Amygdala (tissue), 56 donors: Measurements from ENCODE around the gene CFAP100.

ENCODE experiments used
- DNase-seq, 56 donors: peaks; one replicate each; lab custom pipeline; 2025; lab: John Stamatoyannopoulos, UW

Gene CFAP100

DNA sequence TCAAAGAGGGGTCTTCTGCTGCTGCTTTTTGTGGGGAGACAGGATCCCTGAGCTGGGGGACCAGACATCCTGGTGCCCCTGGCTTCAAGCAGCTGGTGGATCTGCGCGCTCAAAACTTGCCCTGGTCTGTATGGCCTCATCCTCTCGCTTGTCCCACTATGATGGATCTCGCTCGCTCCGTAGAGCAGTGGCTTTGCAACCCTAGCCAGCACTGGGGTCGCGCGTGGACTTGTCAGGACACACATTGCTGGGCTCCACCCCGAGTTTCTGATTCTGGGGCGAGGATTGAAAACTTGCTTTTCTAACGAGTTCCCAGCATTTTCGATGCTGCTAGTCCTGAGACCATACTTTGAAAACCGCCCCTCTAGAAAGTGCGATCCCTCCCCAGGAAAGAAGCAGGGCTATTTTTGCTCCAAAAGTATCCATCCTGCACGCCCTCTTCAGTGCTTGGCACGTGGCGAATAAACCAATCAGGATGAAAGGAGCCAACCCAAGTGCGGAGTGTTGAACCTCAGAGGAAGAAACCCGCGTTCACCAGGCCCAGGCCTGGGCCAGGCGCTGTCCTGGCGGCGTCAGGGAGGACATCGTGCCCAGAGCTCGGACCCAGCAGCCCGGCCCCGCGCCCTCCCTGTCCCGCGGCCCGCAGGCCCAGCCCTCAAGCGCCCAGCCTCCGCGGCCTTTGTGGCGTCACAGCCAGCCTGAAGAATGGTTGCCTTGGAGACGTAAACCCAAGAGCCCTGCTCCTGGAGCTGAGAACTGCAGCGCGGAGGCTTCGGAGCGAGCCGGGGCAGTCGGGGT lies at the start of gene CFAP100:
CFAP100 (plus strand) TSS at position 731 of the 798 bp plus-strand sequence. CDS start 1,092 bp downstream, outside the sequence.
- DNase-seq = peak in 38 of 56 donors; percentile 6 to 81 (median 33)

DNA sequence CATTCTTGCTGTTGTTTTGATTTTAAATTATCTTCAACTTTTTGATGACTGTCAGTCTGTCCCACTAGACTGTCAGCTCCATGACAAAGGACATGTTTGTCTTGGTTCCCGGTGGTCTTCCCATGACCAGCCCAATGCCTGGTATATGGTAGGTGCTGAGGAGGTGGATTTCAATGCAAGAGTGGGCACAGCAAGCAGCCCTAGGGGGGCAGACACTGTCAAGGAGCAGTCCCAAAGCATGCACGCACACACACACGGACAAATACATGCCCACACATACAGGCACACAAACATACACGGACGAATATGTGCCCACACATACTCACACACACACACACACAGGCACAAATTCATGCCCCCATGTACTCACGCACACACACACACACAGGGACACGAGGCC lies 49.5 kb upstream of the CFAP100 start:
- DNase-seq = no peak

DNA sequence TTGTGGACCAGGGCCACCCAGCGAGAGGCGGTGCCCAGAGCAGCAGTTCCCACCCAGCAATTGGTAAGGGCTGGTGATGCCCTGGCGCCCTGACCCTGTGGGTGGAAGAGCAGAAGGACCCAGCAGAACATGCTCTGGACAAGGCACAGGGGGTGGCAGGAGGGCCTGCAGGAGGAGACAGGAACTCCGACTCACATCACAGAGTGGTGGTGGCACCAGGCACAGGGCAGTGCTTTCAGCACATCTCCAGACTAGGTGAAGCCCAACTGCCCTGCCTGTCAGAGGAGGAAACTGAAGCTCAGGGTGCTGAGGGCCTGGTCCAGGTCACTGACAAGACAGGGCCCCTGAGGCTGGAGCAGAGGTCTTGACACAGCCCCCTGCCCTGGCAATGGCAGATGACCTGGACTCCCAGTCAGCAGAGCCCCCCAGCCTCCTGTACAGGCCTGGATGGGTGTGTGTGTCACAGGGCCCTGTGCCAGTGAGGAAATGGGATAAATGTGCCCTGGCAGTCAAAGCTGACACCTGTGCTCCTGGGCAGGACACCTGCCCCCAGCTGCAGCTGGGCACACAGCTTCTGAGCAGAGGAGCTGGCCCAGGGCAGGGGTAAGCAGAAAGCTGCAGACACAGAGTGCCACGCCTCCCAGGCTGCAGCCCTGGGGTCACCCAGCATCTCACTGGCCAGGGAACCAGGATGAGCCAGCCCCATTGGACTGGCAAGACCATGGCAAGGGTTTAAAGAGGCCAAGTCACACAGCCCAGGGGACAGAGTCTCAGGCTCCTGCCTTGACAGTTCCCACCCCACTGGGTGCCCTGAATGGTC lies 48.9 kb upstream of the CFAP100 start:
- no peak for DNase-seq

DNA sequence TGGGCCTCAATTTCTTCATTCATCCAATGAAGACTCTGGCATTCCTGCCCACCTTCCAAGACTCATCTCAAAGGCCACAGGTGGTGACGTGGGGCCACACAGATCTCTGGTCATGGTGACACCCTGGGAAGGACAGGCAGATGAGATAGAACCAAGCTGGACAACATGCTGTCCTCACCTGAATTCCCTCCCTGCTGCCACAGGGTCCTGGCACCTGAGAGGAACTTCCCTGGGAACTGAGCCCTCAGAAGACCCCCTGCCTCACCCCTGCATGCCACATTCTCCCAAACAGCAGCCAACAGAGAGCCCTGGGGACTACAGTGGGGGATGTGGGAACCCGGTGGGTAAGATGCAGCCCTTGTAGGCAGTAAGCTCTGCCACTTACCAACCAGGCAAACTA lies 48.2 kb upstream of the CFAP100 start:
- no peak for DNase-seq

DNA sequence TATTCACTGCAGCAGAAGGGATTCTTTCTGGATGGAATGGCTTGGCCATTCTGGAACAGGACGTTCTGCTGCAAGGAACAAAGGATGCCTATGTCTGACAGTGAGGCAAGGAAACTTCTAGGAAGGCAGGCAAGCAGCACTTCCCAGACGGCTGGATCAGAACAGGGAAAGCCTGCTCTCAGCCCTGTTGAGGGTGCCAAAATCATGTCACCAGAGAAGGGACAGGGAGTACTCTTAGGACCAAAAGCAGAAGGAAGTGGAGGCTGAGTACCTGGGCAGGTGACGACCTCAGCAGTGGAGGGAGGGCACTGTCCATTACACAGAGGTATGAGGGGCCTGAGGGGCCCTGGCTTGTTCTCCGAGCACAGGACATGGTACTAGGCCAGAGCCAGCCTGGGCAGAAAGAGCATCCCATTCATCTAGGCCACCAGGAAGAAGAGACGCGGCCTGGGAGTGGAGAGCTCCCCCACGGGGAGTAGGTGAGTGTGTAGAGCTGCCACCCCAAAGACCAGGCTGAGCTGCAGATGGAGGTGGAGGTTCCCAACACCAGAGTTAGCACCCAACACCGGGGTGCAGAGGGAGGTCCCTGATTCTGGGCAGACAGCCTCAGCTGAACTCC lies 47.1 kb upstream of the CFAP100 start:
- DNase-seq = peak in 3 of 56 donors; percentile 20 to 37 (median 23)

DNA sequence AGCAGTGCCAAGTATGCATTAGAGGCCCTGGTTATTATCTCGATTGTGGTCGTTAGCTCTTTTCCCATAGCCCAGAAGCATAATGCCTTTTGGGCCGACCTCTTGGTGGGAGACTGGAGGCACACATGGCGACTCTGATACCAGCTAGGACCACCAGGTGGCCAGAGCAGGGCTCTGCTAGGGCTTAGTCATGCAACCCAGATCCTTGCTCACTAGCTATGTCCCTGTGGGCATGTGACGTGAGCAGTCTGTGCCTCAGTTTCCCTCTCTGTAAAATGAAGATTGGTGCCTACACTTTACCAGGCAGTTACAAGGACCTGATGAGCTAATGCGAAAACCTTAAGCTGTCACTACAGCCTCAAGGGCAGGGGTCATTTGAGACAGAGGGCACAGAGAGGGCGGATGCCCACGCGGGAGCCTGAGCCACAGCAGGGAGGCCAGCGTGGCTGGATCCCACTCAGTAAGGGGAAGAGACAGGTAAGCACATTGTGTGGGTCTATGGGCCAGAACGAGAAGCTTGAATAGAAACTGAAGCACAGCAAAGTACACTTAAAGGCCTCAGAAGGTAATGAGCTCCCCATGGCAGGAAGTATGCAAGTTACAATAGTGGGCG lies 46.3 kb upstream of the CFAP100 start:
- DNase-seq = no peak

DNA sequence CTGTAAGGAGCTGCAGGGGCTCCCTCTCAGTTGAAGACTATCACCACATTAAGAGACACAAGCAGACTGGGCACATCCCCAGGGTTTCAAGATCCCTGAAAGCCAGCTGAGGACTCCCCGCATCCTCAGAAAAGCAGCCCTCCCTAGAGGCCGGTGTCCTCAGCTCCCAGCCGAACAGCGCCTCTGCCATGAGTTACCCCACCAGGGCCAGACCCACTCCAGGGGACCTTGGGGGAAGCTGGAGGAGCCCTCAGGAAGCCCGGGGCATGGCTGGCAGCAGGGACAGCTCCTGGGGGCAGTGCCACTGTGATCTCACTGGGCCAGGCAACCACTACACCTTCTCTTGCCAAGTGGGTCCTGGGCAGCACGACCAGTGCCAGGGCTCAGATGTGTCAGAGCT lies 45.6 kb upstream of the CFAP100 start:
- DNase-seq = peak in 1 of 56 donors; percentile 39

DNA sequence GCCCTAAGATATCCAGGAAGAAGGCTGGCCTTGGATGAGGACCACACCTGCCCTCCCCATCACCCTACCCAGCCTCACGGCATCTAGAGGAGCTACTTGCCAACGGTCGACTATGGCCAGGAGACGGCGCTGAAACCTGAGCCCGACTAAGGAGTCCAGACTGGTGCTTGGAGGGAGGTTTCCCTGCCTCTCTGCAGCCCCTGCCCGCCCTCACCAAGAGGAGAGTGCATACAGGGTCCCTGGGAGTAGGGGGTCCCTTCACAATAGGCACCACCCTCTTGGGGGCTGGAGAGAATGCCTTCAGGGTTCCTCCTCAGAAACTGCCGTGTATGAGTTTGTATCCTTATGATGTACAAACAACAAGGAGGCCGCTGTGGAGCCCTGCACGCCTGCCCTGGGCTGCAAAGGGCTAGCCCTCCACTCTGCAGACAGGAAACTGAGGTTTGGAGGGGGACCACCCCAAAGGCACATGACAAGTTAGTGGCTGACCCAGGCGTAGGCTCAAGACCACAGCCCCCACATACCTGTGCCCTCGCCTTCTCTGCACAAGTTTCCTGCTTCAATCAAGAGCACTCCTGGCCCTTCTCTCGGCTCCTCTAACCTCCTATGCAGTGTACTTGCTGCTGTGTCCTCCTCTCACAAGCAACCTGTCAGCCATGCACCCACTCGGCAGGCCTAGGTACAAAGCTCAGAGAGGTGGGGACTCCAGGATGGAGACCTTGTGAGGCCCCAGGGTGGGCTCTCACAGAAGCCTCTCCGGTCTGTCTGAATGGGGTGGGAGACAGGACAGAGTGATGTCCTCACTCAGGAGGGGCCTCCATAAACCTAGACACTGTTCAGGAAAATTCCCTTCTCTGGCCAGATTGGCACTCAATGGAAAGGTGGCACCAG lies 44.9 kb upstream of the CFAP100 start:
- DNase-seq = peak in 1 of 56 donors; percentile 25

DNA sequence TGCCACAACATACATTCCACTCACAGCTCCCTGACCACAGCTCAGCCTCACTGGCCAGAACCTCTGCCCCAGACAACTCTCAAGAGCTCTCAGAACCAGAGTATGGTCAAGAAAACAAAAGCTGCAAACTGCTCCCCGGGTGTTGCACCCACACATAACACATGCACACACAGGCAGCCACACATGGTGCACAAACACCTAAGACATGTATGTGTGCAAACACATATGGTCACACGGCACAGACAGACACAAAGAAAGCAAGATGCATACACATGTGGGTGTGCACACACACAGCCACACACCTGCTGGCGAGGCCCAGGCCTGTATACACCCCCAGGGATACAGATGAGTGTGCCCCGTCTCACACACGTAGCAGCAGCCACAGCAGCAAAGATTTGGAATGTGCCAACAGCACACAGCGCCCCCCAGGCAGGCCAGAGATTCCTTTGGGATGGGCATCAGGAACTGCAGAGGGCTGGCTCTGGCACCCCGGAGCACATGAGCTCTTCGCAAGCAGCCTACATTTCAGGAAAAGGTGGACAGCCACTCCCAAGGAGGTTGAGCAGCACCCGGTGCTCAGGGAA lies 44.1 kb upstream of the CFAP100 start:
- DNase-seq = no peak

DNA sequence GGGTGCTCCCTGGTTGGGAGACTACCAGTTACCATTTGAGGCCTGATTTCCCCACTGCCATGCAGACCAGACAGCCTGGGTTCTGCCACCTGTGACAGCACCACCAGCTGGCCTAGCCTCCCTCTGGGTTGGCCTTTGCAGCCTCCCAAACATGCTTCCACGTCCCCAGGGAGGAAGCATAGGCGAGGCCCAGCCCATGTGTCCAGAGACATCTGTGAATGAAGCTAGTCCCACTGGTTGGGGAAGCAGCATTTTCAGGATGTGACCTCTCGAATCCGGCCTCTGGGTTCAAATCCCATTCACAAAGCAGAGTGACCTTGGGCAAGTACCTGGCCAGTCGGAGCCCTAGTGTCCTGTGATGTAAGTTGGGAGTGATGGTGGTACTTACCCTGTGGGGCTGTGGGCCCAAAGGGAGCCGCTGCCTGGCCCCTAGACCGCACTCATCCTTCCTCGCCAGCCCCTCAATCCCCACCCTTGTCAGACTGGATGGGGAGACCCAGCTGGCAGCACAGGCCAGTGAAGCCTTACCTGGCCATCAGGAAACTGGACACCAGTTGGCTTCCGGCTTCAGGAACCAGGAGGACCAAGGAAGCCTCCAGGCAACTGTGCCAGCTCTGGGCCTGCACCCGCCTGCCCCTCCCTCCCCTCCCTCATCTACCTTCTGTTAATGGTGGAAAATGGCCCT lies 43.5 kb upstream of the CFAP100 start:
- DNase-seq = no peak

DNA sequence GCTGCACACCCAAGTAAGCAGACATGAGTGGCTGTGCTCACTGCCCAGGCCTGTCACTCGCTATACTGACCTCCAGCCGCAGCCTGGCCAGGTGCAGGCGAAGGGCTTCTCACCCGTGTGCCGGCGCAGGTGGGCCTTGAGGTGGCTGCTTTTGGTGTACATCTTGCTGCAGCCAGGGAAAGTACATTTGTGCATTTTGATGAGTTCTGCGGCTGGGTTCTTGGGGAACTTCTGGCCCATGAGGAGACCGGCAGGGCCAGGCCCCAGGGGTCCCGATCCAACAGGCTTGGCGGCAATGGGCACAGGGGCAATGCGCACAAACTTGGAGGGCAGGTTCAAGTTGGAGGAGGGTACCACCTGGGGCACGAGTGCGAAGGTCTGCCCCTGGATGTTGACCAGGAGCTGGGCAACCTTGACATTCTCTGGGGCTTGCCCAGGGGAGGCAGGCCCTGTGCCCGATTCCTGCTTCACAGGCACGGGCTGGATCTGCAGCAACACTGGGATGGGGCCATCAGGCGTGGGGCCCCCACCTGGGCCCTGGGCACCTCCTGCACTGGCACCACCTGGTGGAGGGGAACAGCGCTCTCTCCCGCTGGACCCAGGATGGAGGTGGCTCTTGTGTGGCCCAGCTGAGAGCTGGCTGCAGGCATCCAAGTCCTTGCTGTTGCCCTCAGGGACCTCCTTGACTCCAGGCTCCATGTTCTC lies 42.8 kb upstream of the CFAP100 start:
- DNase-seq = no peak

DNA sequence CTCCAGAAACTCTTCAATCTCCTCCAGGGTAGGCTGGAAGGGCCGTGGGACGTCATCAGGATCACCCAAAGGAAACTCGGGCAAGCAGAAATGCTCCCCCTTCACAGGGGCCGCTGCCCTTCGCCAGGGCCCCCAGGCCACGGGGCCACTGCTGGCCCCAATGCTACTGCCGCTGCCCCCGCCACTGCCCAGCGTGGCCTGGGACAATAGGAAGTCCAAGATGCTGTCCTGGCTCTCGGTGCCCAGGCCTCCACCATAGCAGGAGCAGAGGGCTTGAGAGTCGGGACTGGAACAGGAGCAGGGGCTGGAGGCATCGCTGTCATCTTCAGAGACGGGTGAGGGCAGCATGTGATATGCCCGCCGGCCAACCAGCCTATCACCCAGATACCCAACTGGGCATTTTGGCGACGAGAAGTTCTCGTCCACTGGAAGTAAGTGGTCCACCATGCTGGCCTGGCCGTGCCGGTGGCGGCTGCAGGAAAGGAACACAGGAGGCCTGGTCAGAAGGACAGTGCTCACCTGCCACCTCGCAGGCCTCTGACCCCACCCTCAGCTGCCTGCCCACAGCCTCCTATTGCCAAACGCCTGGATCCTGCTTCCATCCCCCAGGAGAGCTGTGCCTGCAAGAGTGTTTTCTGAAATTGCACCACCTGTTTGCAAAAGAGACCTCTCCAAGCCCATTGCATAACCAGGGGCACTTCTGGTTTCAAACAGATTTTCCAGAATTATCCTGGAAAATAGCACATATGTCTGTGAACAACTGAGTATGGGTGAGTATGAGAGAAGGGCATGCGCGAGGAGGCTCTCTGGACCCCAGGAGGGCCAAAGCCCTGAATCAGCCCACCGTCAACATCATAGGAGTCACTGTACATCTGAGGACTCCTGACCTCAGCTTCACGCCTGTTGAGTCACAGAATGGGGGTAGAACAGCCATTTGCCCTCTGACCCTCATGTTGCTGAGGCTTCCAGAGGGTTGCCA lies 41.9 kb upstream of the CFAP100 start:
- no peak for DNase-seq

DNA sequence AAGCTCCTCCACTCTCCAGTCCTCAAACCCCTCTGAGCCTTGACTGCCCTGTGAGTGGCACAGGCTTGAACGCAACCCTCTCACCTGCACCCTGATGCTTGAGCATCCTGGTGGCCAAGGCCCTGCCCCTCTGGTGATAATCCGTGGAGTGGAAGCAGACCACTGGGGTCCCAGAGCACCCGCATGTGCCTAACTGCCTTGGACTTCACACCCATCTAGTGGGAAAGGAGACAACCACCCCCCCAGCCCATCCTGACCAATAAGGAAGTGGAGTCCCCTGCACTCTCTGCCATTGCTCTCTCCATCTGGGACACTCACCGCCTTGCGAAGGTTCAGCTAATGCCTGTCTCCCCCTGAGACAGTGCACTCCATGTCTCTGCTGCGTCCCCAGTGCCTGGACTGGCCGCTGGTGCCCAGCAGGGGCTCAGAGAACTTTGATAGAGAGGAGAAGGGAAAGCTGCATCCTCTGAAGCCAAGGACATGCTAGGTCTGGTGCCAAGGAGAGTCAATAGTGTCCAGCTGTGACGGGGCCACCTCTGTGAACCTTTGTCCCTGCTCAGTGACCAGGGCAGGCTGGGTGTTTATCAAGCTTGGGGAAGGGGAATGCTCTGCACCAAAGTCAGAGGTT lies 40.9 kb upstream of the CFAP100 start:
- DNase-seq = no peak

DNA sequence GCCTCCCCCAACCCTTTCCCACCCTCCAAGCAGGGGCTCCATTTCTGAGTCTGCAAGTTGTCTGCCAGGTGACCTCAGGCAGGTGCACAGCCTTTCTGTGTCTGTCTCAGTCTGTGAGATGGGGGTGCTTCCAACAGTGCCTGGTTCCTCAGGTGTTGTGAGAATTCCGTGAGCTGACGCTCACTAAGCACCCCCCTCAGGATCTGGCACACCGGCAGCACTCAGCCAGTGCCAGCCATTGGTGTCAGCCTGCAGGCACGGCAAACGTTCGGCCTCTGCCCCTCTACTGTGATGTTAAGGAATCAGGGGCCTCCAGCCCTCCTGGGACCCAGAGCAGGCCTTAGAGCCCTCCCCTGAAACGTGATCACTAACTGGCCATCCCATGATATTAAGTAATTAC lies 39.9 kb upstream of the CFAP100 start:
- DNase-seq = no peak

DNA sequence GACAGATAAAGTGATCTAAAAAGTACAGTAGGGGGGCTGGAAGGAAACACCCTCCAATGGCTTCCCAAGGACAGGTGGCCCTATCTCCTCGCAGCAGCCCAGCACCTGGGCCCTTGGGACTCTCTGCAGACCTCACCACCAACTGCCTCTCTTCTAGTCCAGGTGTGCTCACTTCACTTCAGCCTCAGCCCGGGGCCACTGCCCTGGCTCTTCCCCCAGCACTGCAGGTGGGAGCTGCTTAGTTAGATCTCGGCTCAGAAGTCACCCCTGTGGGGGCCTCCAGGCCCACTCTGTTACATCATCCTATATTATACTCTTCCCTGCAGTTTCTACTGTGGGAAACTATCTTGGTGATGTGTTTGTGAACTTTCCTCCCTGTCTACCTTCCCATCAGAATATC lies 39.5 kb upstream of the CFAP100 start:
- no peak for DNase-seq

DNA sequence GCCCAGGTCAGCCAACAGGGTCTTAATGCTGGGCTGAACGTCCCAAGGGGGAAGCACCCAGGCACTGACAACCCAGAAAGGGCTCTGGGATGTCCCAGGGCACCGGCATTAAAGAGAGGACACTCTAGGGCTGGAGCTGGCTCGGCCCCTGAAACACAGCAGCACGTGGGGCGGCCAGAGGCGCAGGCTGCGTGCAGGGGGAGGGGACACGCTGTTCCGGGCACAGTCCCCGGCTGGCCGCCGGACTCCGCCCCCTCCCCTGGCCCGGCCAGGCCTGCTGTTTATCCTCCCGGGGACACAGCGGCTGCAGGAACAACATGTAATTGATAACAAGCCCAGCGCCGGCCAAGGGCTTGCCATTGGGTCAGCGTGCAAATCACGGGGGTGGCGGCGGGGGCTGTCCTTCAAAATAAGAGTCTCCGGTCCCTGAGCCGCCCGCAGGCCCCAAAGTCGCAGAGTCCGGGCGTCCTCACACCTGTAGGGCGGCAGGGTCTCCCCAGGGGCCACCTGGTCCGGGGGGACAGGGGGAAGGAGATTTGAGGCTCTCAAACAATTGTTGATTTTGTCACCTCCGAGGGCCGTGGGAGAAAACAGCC lies 38.8 kb upstream of the CFAP100 start:
- peak; percentile 67 to 98 (median 94) for DNase-seq
